Mononuclear cell (primary cell): ENCODE results near the gene AMH. TPM values are rescaled to one million over a fixed set of nuclear protein-coding genes. Genes with fewer than 3 reads are reported as not detected.

ENCODE experiments used
- H3K27me3 ChIP-seq: 2 replicates; pipeline ENCODE4 v1.6.0; 2011; ENCODE audit warnings: low read length, control low read depth; ENCODE audit not compliant: insufficient read depth
- H3K4me1 ChIP-seq: 2 replicates; pipeline ENCODE4 v1.5.1; 2011; ENCODE audit warnings: mild to moderate bottlenecking, low read length, control low read depth; ENCODE audit not compliant: insufficient read depth
- H3K4me3 ChIP-seq: 2 replicates; pipeline ENCODE4 v1.5.1; 2011; ENCODE audit warnings: mild to moderate bottlenecking, low read length, moderate library complexity
- H3K9me3 ChIP-seq: 2 replicates; pipeline ENCODE4 v1.5.1; 2011; ENCODE audit warnings: low read depth, mild to moderate bottlenecking, control low read depth, low read length
- total RNA-seq: library from RNA; depleted of rRNA; stranded (reverse); fragments of >200 nt; gene quantifications from one replicate; pipeline ENCODE4 v1.2.3, GENCODE V29; 2012

The AMH gene
- total RNA-seq, 1 donor = 1.3 TPM

- H3K4me3 ChIP-seq = no peak overlapping the region
- H3K9me3 ChIP-seq = no peaks in the 10 kb centered on the region
- H3K27me3 ChIP-seq = no peaks in the 10 kb centered on the region
- H3K4me1 ChIP-seq = no peaks in the 10 kb centered on the region
Observed at GRCh38 chr19:2214251-2214650, 34.9 kb upstream of the AMH start.

DNA sequence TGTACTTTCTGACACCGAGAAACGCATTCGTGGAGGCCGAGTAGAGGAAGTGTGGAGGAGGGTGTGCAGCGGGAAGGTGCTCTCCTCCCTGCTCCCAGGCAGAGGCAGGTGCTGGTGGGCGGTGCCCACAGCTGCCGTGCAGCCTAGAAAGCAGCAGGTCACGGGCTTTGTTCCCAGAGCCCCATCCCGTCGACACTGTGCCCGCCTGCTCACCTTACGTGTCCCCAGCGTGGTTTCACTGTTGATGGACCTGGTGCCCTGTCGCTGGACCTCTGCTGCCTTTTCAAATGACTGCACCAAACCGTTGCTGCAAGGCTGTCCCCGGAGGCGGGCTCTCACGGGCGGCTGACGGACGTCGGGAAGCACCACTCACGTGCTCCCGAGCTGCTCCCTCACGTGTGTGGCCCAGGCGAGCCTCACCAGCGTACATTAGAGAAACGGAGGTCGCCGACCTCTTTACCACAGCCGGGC, 33.8 kb upstream of the AMH start:
- Histone ChIP-seq H3K27me3 (no peaks in the 10 kb centered on the region), H3K4me1 (no peaks in the 10 kb centered on the region), H3K9me3 (no peaks in the 10 kb centered on the region), H3K4me3 (no peak overlapping the region)

DNA sequence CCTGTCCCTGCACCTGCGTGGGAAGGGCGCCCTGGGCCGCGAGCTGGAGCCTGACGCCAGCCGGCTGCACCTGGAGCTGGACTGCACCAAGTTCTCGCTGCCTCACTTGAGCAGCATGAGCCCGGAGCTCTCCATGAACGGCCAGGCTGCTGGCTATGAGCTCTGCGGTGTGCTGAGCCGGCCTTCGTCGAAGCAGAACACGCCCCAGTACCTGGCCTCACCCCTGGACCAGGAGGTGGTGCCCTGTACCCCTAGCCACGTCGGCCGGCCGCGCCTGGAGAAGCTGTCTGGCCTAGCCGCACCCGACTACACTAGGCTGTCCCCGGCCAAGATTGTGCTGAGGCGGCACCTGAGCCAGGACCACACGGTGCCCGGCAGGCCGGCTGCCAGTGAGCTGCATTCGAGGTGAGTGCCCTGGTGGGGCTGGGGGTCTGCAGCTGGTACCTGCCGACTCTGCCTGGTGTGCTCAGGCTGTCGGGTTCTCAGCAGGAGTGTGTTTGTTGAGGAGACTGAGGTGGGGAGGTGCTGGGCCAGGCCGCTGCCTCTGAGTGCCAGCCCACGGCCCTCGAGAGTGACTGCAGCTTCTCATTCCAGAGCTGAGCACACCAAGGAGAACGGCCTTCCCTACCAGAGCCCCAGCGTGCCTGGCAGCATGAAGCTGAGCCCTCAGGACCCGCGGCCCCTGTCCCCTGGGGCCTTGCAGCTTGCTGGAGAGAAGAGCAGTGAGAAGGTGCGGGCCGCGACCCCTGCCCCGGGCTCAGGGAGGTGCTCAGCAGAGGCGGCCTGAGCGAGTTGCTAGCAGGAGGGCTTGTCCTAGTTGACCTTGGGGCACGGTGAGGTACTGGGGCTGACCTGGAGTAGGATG, 32.5 kb upstream of the AMH start:
- Histone ChIP-seq H3K4me1 (no peaks in the 10 kb centered on the region), H3K27me3 (no peaks in the 10 kb centered on the region), H3K9me3 (no peaks in the 10 kb centered on the region), H3K4me3 (no peak overlapping the region)

DNA sequence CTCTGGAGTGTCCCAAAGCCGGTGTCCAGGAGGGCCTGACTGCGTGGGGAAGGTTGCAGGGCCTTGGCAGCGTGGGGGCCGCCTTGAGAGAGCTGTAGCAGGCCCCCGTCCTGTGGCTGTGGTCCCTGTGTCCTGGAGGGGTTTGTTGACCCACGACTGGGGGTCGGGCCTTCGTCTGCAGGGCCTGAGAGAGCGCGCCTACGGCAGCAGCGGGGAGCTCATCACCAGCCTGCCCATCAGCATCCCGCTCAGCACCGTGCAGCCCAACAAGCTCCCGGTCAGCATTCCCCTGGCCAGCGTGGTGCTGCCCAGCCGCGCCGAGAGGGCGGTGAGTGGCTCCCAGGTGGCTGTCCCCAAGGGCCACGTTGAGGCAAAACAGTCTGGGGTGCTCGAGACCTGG, 31.5 kb upstream of the AMH start:
- no peak overlapping the region for H3K4me3 ChIP-seq
- no peaks in the 10 kb centered on the region for H3K4me1 ChIP-seq
- no peaks in the 10 kb centered on the region for H3K27me3 ChIP-seq
- H3K9me3 ChIP-seq = no peaks in the 10 kb centered on the region

- no peaks in the 10 kb centered on the region for H3K9me3 ChIP-seq
- no peaks in the 10 kb centered on the region for H3K4me1 ChIP-seq
- no peak overlapping the region for H3K4me3 ChIP-seq
- no peaks in the 10 kb centered on the region for H3K27me3 ChIP-seq
Observed at GRCh38 chr19:2219726-2220125, 29.4 kb upstream of the AMH start.

- Histone ChIP-seq H3K9me3 (no peaks in the 10 kb centered on the region), H3K4me3 (no peak overlapping the region), H3K27me3 (no peaks in the 10 kb centered on the region), H3K4me1 (no peaks in the 10 kb centered on the region)
Observed at GRCh38 chr19:2221250-2221831, 27.8 kb upstream of the AMH start.

GRCh38 chr19:2221918-2222317, 27.2 kb upstream of the AMH start:
- no peaks in the 10 kb centered on the region for H3K4me1 ChIP-seq
- H3K27me3 ChIP-seq = no peaks in the 10 kb centered on the region
- no peaks in the 10 kb centered on the region for H3K9me3 ChIP-seq
- no peak overlapping the region for H3K4me3 ChIP-seq

- Histone ChIP-seq H3K4me1 (no peaks in the 10 kb centered on the region), H3K4me3 (no peak overlapping the region), H3K27me3 (no peaks in the 10 kb centered on the region), H3K9me3 (no peaks in the 10 kb centered on the region)
Observed at GRCh38 chr19:2223391-2223790, 25.7 kb upstream of the AMH start.

GRCh38 chr19:2223959-2224358, 25.2 kb upstream of the AMH start:
- H3K4me3 ChIP-seq = no peak overlapping the region
- no peaks in the 10 kb centered on the region for H3K27me3 ChIP-seq

GRCh38 chr19:2224754-2225349, 24.3 kb upstream of the AMH start:
- Histone ChIP-seq H3K4me3 (no peak overlapping the region), H3K4me1 (no peaks in the 10 kb centered on the region), H3K27me3 (no peaks in the 10 kb centered on the region), H3K9me3 (no peaks in the 10 kb centered on the region)

More at GRCh38 chr19:2223959-2224358, 25.2 kb upstream of the AMH start:
- H3K4me1 ChIP-seq = no peaks in the 10 kb centered on the region
- H3K9me3 ChIP-seq = no peaks in the 10 kb centered on the region

GRCh38 chr19:2225415-2226050, 23.6 kb upstream of the AMH start:
- H3K4me3 ChIP-seq = no peak overlapping the region
- no peaks in the 10 kb centered on the region for H3K4me1 ChIP-seq
- H3K9me3 ChIP-seq = no peaks in the 10 kb centered on the region
- H3K27me3 ChIP-seq = no peaks in the 10 kb centered on the region

DNA sequence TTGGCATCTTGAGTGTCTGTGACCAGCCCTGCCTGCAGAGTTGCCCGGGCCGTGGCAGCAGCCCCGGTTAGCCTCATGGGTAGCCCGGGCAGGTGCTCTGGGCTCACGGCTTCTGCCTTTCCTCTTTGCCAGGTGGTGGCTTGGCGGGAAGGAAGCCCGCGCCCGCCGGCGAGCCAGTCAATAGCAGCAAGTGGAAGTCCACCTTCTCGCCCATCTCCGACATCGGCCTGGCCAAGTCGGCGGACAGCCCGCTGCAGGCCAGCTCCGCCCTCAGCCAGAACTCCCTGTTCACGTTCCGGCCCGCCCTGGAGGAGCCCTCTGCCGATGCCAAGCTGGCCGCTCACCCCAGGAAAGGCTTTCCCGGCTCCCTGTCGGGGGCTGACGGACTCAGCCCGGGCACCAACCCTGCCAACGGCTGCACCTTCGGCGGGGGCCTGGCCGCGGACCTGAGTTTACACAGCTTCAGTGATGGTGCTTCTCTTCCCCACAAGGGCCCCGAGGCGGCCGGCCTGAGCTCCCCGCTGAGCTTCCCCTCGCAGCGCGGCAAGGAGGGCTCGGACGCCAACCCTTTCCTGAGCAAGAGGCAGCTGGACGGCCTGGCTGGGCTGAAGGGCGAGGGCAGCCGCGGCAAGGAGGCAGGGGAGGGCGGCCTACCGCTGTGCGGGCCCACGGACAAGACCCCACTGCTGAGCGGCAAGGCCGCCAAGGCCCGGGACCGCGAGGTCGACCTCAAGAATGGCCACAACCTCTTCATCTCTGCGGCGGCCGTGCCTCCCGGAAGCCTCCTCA, 22.9 kb upstream of the AMH start:
- Histone ChIP-seq H3K4me3 (no peak overlapping the region), H3K27me3 (no peaks in the 10 kb centered on the region), H3K9me3 (no peaks in the 10 kb centered on the region), H3K4me1 (no peaks in the 10 kb centered on the region)

GRCh38 chr19:2226840-2227360, 22.2 kb upstream of the AMH start:
- no peak overlapping the region for H3K4me3 ChIP-seq
- H3K9me3 ChIP-seq = no peaks in the 10 kb centered on the region
- no peaks in the 10 kb centered on the region for H3K4me1 ChIP-seq
- H3K27me3 ChIP-seq = no peaks in the 10 kb centered on the region

GRCh38 chr19:2227415-2228156, 21.5 kb upstream of the AMH start:
- H3K27me3 ChIP-seq = no peaks in the 10 kb centered on the region
- no peaks in the 10 kb centered on the region for H3K4me1 ChIP-seq

More at GRCh38 chr19:2227415-2228156, 21.5 kb upstream of the AMH start:
- no peak overlapping the region for H3K4me3 ChIP-seq
- no peaks in the 10 kb centered on the region for H3K9me3 ChIP-seq
